ENCODE results near the gene HDAC4.
A peak's percentile ranks its signal among the peaks of the same experiment; 100 is the strongest.

Gene HDAC4

GRCh38 chr2:239339241-239339640 lies 61.6 kb downstream of the HDAC4 start:
- H3K9me3 ChIP-seq (ENCODE audit: control insufficient read depth in 2 of 2, low read length in 2 of 2), result no peaks in the 10 kb centered on the region
- peaks cover 7 to 10% of the 10 kb centered on the region in 2 donors for H3K4me1 ChIP-seq (ENCODE audit: control insufficient read depth in 2 of 2, insufficient read depth in 2 of 2, low read length in 2 of 2)
- no peaks in the 10 kb centered on the region for H3K27me3 ChIP-seq (ENCODE audit: control insufficient read depth in 2 of 2, insufficient read depth in 2 of 2, low read length in 2 of 2)
- H3K9ac ChIP-seq (ENCODE audit: low read depth in 1 of 2, low read length in 2 of 2), result no peak overlapping the region
- no peak overlapping the region for H3K27ac ChIP-seq (ENCODE audit: low read depth in 2 of 2, low read length in 2 of 2)
- H3K4me3 ChIP-seq (ENCODE audit: low read length in 2 of 2), result no peak overlapping the region
- peaks cover 0 to 5% of the 10 kb centered on the region in 2 donors for H3K36me3 ChIP-seq (ENCODE audit: control insufficient read depth in 2 of 2, insufficient read depth in 2 of 2, low read length in 2 of 2)

DNA sequence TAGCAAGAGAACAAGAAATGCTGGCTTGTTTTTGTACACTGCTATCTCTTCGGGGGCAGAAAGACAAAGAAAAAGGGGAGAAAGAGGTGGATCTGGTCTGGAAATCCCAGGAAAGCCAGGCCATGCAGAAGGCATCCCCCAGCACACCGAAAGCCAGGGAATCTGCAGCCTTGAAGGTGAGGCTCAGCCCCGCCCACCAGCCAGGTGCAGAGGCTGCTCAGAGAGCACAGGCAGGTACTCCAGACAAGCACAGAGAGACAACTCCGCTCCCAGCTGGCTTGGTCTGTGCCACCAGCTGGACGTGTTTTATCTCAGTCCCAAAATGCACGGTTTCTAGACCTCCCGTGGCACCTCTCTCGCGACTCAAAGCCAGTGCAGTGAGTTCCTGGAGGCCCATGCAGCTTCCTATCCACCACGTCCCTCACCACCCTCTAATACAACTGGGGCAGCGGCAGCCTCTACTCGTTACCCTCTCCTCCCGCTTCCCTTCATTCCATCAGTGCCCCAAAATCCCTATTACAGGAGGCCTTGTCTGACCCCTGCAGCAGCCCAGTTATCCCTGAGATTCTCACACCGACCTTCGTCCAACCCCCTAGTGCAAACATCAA lies 62.8 kb downstream of the HDAC4 start:
- H3K9ac ChIP-seq (ENCODE audit: low read depth in 1 of 2, low read length in 2 of 2), result no peak overlapping the region
- peaks cover 7 to 10% of the 10 kb centered on the region in 2 donors for H3K4me1 ChIP-seq (ENCODE audit: control insufficient read depth in 2 of 2, insufficient read depth in 2 of 2, low read length in 2 of 2)
- H3K27me3 ChIP-seq (ENCODE audit: control insufficient read depth in 2 of 2, insufficient read depth in 2 of 2, low read length in 2 of 2), result no peaks in the 10 kb centered on the region
- no peak overlapping the region for H3K4me3 ChIP-seq (ENCODE audit: low read length in 2 of 2)
- H3K27ac ChIP-seq (ENCODE audit: low read depth in 2 of 2, low read length in 2 of 2), result no peak overlapping the region
- no peaks in the 10 kb centered on the region for H3K9me3 ChIP-seq (ENCODE audit: control insufficient read depth in 2 of 2, low read length in 2 of 2)
- no peaks in the 10 kb centered on the region for H3K36me3 ChIP-seq (ENCODE audit: control insufficient read depth in 2 of 2, insufficient read depth in 2 of 2, low read length in 2 of 2)

DNA sequence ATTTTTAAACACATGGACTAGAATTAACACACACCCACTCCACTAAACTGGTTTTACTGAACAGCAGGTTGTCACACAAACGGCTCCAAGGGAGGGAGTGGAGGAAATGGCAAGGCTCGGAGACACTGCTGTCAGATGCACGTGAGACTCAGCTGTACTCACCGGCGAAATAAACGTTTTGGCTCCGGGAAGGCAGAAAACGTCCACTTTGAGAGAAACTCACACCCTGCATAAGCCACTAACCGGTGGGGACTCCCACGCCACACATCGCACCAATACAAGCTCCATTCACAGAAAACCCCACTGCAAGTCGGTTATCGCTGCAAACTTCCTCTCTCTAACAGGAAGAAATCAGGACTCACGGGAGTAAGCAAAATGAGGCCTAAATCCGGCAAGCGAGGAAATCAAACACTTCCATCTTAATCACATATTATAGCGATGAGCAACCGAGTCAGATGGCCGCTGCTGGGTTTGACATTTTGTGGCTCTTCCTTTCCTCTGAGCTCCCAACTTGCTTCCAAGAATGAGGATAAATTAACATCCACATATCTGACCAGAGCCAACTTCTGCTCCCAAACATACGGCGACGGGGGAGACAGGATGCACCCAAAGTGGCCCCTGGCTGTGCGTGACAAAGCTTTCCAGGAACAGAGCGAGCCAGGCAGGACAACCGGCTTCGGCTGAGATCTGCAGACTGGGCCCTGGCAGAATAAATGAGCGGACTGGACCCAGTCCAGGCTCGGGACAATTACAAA lies 63.5 kb downstream of the HDAC4 start:
- no peaks in the 10 kb centered on the region for H3K9me3 ChIP-seq (ENCODE audit: control insufficient read depth in 2 of 2, low read length in 2 of 2)
- H3K27me3 ChIP-seq (ENCODE audit: control insufficient read depth in 2 of 2, insufficient read depth in 2 of 2, low read length in 2 of 2), result no peaks in the 10 kb centered on the region
- no peaks in the 10 kb centered on the region for H3K36me3 ChIP-seq (ENCODE audit: control insufficient read depth in 2 of 2, insufficient read depth in 2 of 2, low read length in 2 of 2)
- H3K27ac ChIP-seq (ENCODE audit: low read depth in 2 of 2, low read length in 2 of 2), result no peak overlapping the region
- no peak overlapping the region for H3K4me3 ChIP-seq (ENCODE audit: low read length in 2 of 2)
- peaks cover 7 to 10% of the 10 kb centered on the region in 2 donors for H3K4me1 ChIP-seq (ENCODE audit: control insufficient read depth in 2 of 2, insufficient read depth in 2 of 2, low read length in 2 of 2)
- H3K9ac ChIP-seq (ENCODE audit: low read depth in 1 of 2, low read length in 2 of 2), result no peak overlapping the region

DNA sequence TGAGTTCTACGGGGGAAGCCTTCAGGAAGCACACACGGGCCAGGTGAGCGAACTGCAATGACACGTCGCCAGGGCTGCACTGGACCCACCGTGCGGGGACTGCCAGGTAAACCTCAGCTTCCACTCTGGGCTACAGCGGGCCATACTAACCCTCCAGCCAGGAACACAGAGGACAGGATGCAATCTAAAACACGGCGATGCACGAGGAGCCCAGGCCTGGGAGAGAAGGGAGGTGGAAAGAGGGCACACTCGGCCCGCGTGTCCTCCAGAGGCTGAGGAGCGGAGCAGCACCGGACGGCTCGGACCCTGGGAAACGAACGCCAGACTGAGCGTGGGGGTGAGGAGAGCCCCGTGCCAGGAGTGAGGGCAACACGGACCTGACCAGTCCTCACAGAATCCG lies 69.3 kb downstream of the HDAC4 start:
- peak overlapping the region in 1 of 2 donors; percentile 18 for H3K27ac ChIP-seq (ENCODE audit: low read depth in 2 of 2, low read length in 2 of 2)
- H3K27me3 ChIP-seq (ENCODE audit: control insufficient read depth in 2 of 2, insufficient read depth in 2 of 2, low read length in 2 of 2), result no peaks in the 10 kb centered on the region
- no peaks in the 10 kb centered on the region for H3K9me3 ChIP-seq (ENCODE audit: control insufficient read depth in 2 of 2, low read length in 2 of 2)
- H3K9ac ChIP-seq (ENCODE audit: low read depth in 1 of 2, low read length in 2 of 2), result no peak overlapping the region
- peaks cover 19 to 23% of the 10 kb centered on the region in 2 donors for H3K4me1 ChIP-seq (ENCODE audit: control insufficient read depth in 2 of 2, insufficient read depth in 2 of 2, low read length in 2 of 2)
- H3K4me3 ChIP-seq (ENCODE audit: low read length in 2 of 2), result no peak overlapping the region
- H3K36me3 ChIP-seq (ENCODE audit: control insufficient read depth in 2 of 2, insufficient read depth in 2 of 2, low read length in 2 of 2), result no peaks in the 10 kb centered on the region

- Histone ChIP-seq H3K36me3 (ENCODE audit: control insufficient read depth in 2 of 2, insufficient read depth in 2 of 2, low read length in 2 of 2) (no peaks in the 10 kb centered on the region), H3K9ac (ENCODE audit: low read depth in 1 of 2, low read length in 2 of 2) (no peak overlapping the region), H3K4me3 (ENCODE audit: low read length in 2 of 2) (no peak overlapping the region), H3K27ac (ENCODE audit: low read depth in 2 of 2, low read length in 2 of 2) (peak overlapping the region in 1 of 2 donors; percentile 58), H3K4me1 (ENCODE audit: control insufficient read depth in 2 of 2, insufficient read depth in 2 of 2, low read length in 2 of 2) (peaks cover 19 to 23% of the 10 kb centered on the region in 2 donors), H3K27me3 (ENCODE audit: control insufficient read depth in 2 of 2, insufficient read depth in 2 of 2, low read length in 2 of 2) (no peaks in the 10 kb centered on the region), H3K9me3 (ENCODE audit: control insufficient read depth in 2 of 2, low read length in 2 of 2) (no peaks in the 10 kb centered on the region)
Measured at GRCh38 chr2:239330836-239331235, 70.0 kb downstream of the HDAC4 start.

GRCh38 chr2:239329972-239330572 lies 70.7 kb downstream of the HDAC4 start:
- Histone ChIP-seq H3K36me3 (ENCODE audit: control insufficient read depth in 2 of 2, insufficient read depth in 2 of 2, low read length in 2 of 2) (no peaks in the 10 kb centered on the region), H3K27ac (ENCODE audit: low read depth in 2 of 2, low read length in 2 of 2) (peak overlapping the region in 1 of 2 donors; percentile 58), H3K9me3 (ENCODE audit: control insufficient read depth in 2 of 2, low read length in 2 of 2) (no peaks in the 10 kb centered on the region), H3K4me3 (ENCODE audit: low read length in 2 of 2) (no peak overlapping the region), H3K4me1 (ENCODE audit: control insufficient read depth in 2 of 2, insufficient read depth in 2 of 2, low read length in 2 of 2) (peaks cover 19 to 23% of the 10 kb centered on the region in 2 donors), H3K9ac (ENCODE audit: low read depth in 1 of 2, low read length in 2 of 2) (no peak overlapping the region), H3K27me3 (ENCODE audit: control insufficient read depth in 2 of 2, insufficient read depth in 2 of 2, low read length in 2 of 2) (no peaks in the 10 kb centered on the region)

DNA sequence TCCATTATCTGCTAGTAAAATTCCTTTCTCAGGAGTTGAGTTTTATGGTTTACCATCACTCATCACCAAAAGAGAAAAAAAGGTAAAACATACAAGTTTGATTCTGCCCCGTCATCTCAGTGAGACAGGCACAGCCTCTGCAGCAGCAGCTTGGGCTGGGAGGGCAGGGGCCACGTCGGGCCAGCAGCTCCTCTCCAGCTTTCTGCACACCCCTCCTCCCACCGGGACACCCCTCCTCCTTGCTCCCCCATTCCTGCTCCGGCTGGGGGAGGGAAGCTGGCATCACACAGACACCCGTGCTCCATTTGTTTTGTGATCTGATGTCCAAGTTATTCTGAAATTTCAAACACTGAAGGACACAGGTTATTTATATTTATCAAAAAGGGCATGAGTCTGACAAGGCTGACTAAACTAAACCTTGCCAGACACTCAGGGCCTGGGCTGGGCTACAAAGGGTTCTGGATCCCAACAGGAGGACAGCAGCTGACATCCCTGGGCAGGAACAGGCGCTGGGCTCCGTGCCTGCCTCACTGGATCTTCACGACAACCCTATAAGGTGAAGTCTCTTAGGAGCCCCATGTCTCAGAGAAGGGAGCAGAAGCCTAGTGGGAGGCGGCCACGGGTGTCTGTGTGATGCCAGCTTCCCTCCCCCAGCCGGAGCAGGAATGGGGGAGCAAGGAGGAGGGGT lies 71.4 kb downstream of the HDAC4 start:
- Histone ChIP-seq H3K36me3 (ENCODE audit: control insufficient read depth in 2 of 2, insufficient read depth in 2 of 2, low read length in 2 of 2) (no peaks in the 10 kb centered on the region), H3K27ac (ENCODE audit: low read depth in 2 of 2, low read length in 2 of 2) (peak overlapping the region in 1 of 2 donors; percentile 76), H3K9me3 (ENCODE audit: control insufficient read depth in 2 of 2, low read length in 2 of 2) (no peaks in the 10 kb centered on the region), H3K27me3 (ENCODE audit: control insufficient read depth in 2 of 2, insufficient read depth in 2 of 2, low read length in 2 of 2) (no peaks in the 10 kb centered on the region), H3K9ac (ENCODE audit: low read depth in 1 of 2, low read length in 2 of 2) (no peak overlapping the region), H3K4me1 (ENCODE audit: control insufficient read depth in 2 of 2, insufficient read depth in 2 of 2, low read length in 2 of 2) (peaks cover 19 to 23% of the 10 kb centered on the region in 2 donors), H3K4me3 (ENCODE audit: low read length in 2 of 2) (no peak overlapping the region)

GRCh38 chr2:239328351-239329191 lies 72.2 kb downstream of the HDAC4 start:
- Histone ChIP-seq H3K27me3 (ENCODE audit: control insufficient read depth in 2 of 2, insufficient read depth in 2 of 2, low read length in 2 of 2) (no peaks in the 10 kb centered on the region), H3K36me3 (ENCODE audit: control insufficient read depth in 2 of 2, insufficient read depth in 2 of 2, low read length in 2 of 2) (no peaks in the 10 kb centered on the region), H3K9ac (ENCODE audit: low read depth in 1 of 2, low read length in 2 of 2) (peak overlapping the region in 1 of 2 donors; percentile 2), H3K4me1 (ENCODE audit: control insufficient read depth in 2 of 2, insufficient read depth in 2 of 2, low read length in 2 of 2) (peaks cover 19 to 23% of the 10 kb centered on the region in 2 donors), H3K9me3 (ENCODE audit: control insufficient read depth in 2 of 2, low read length in 2 of 2) (no peaks in the 10 kb centered on the region), H3K4me3 (ENCODE audit: low read length in 2 of 2) (no peak overlapping the region), H3K27ac (ENCODE audit: low read depth in 2 of 2, low read length in 2 of 2) (peak overlapping the region; percentile 0 to 76)

GRCh38 chr2:239327536-239328350 lies 73.1 kb downstream of the HDAC4 start:
- Histone ChIP-seq H3K36me3 (ENCODE audit: control insufficient read depth in 2 of 2, insufficient read depth in 2 of 2, low read length in 2 of 2) (no peaks in the 10 kb centered on the region), H3K9ac (ENCODE audit: low read depth in 1 of 2, low read length in 2 of 2) (peak overlapping the region in 1 of 2 donors; percentile 34), H3K27me3 (ENCODE audit: control insufficient read depth in 2 of 2, insufficient read depth in 2 of 2, low read length in 2 of 2) (no peaks in the 10 kb centered on the region), H3K9me3 (ENCODE audit: control insufficient read depth in 2 of 2, low read length in 2 of 2) (no peaks in the 10 kb centered on the region), H3K4me3 (ENCODE audit: low read length in 2 of 2) (no peak overlapping the region), H3K4me1 (ENCODE audit: control insufficient read depth in 2 of 2, insufficient read depth in 2 of 2, low read length in 2 of 2) (peaks cover 24 to 29% of the 10 kb centered on the region in 2 donors), H3K27ac (ENCODE audit: low read depth in 2 of 2, low read length in 2 of 2) (peak overlapping the region; percentile 38 to 76)
